ENCODE data around the gene MARCO. TPM values are rescaled to one million over a fixed set of nuclear protein-coding genes. Genes with fewer than 3 reads are reported as not detected.

Gene MARCO
- total and polyA plus RNA-seq, 4 donors = 20.3 to 833 (median 163) TPM

GRCh38 chr2:119008108-119008507 is 66.1 kb downstream of the MARCO start:
- Histone ChIP-seq H3K4me1 (ENCODE audit: control insufficient read depth in 5 of 5, insufficient read depth in 5 of 5, low read length in 5 of 5) (no peaks in the 10 kb centered on the region), H3K36me3 (ENCODE audit: control insufficient read depth in 4 of 4, insufficient read depth in 4 of 4, low read length in 4 of 4) (no peaks in the 10 kb centered on the region), H3K27ac (ENCODE audit: low read depth in 1 of 2, low read length in 1 of 2) (no peak overlapping the region), H3K4me3 (no peak overlapping the region), H3K9me3 (ENCODE audit: control insufficient read depth in 4 of 4, insufficient read depth in 3 of 4, low read length in 3 of 4) (peaks cover 0 to 13% (median 0%) of the 10 kb centered on the region in 4 donors), H3K27me3 (ENCODE audit: control insufficient read depth in 3 of 3, insufficient read depth in 3 of 3, low read length in 2 of 3) (peaks cover 0 to 11% (median 4%) of the 10 kb centered on the region in 3 donors), H3K9ac (ENCODE audit: insufficient read depth in 1 of 2, low read length in 2 of 2) (no peak overlapping the region)
- no peak for TF ChIP-seq CTCF (IDR thresholded peaks at IDR 0.05; ENCODE audit: control extremely low read depth, extremely low read depth)
- 61 to 73% methylated on average over 2 of the region's 2 CpGs for WGBS, 2 donors
- ATAC-seq (ENCODE audit: insufficient read depth, low FRiP score) = no peak
- no peak for DNase-seq

DNA sequence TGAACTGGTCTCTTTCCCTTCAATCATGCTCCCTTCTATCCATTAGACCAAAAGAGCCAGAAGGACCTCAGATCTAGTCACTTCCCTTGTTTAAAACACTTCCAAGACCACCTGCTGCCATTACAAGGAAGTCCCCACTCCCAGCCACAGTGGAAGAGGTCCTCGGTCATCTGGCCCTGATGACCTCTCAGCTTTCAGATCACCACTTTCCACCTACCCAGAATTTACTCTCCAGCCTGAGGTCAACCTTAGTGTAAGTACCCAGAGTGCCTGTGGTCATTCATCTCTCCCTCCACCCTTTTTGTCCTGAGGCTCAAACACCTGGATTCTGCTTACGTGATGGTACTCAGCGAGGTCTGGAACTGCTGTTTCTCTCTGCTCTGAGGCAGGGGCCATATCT is 67.1 kb downstream of the MARCO start:
- TF ChIP-seq CTCF (IDR thresholded peaks at IDR 0.05; ENCODE audit: control extremely low read depth, extremely low read depth) = no peak
- H3K27me3 ChIP-seq (ENCODE audit: control insufficient read depth in 3 of 3, insufficient read depth in 3 of 3, low read length in 2 of 3) = peaks cover 0 to 11% (median 4%) of the 10 kb centered on the region in 3 donors
- peaks cover 0 to 12% (median 0%) of the 10 kb centered on the region in 4 donors for H3K9me3 ChIP-seq (ENCODE audit: control insufficient read depth in 4 of 4, insufficient read depth in 3 of 4, low read length in 3 of 4)
- no peak overlapping the region for H3K4me3 ChIP-seq
- no peaks in the 10 kb centered on the region for H3K4me1 ChIP-seq (ENCODE audit: control insufficient read depth in 5 of 5, insufficient read depth in 5 of 5, low read length in 5 of 5)
- ATAC-seq (ENCODE audit: insufficient read depth, low FRiP score) (no peak), DNase-seq (no peak)
- no peaks in the 10 kb centered on the region for H3K36me3 ChIP-seq (ENCODE audit: control insufficient read depth in 4 of 4, insufficient read depth in 4 of 4, low read length in 4 of 4)
- 68 to 74% methylated on average over 3 of the region's 3 CpGs for WGBS, 2 donors
- no peak overlapping the region for H3K27ac ChIP-seq (ENCODE audit: low read depth in 1 of 2, low read length in 1 of 2)
- H3K9ac ChIP-seq (ENCODE audit: insufficient read depth in 1 of 2, low read length in 2 of 2) = no peak overlapping the region

GRCh38 chr2:119010336-119010735 is 68.3 kb downstream of the MARCO start:
- H3K9me3 ChIP-seq (ENCODE audit: control insufficient read depth in 4 of 4, insufficient read depth in 3 of 4, low read length in 3 of 4) = peaks cover 0 to 6% (median 0%) of the 10 kb centered on the region in 4 donors
- no peak for ATAC-seq (ENCODE audit: insufficient read depth, low FRiP score)
- H3K4me1 ChIP-seq (ENCODE audit: control insufficient read depth in 5 of 5, insufficient read depth in 5 of 5, low read length in 5 of 5) = no peaks in the 10 kb centered on the region
- peaks cover 0 to 11% (median 6%) of the 10 kb centered on the region in 3 donors for H3K27me3 ChIP-seq (ENCODE audit: control insufficient read depth in 3 of 3, insufficient read depth in 3 of 3, low read length in 2 of 3)
- H3K36me3 ChIP-seq (ENCODE audit: control insufficient read depth in 4 of 4, insufficient read depth in 4 of 4, low read length in 4 of 4) = no peaks in the 10 kb centered on the region
- no peak overlapping the region for H3K9ac ChIP-seq (ENCODE audit: insufficient read depth in 1 of 2, low read length in 2 of 2)
- WGBS, 2 donors = 77 to 82% methylated on average over 9 of the region's 9 CpGs
- no peak for TF ChIP-seq CTCF (IDR thresholded peaks at IDR 0.05; ENCODE audit: control extremely low read depth, extremely low read depth)
- no peak overlapping the region for H3K27ac ChIP-seq (ENCODE audit: low read depth in 1 of 2, low read length in 1 of 2)
- no peak overlapping the region for H3K4me3 ChIP-seq
- no peak for DNase-seq

Data from lung (tissue), 12 donors.